WTC11 (cell line): ENCODE data around the gene TMEM259. TPM values are rescaled to one million over a fixed set of nuclear protein-coding genes. Genes with fewer than 3 reads are reported as not detected.
A peak's percentile ranks its signal among the peaks of the same experiment; 100 is the strongest.

ENCODE experiments used
- ATAC-seq: fragments of 200-7000 bp; cut with Tn5 transposase; 2 replicates; pipeline ENCODE4 v1.10.0; 2021; ENCODE audit warnings: mild to moderate bottlenecking, moderate library complexity
- CTCF ChIA-PET: fragments of 300-600 bp; sonication (Branson Sonifier 250); formaldehyde crosslinking; loops from one replicate; lab custom pipeline; 2021; ENCODE audit warnings: antibody characterized with exemption; lab: Charles Lee
- POLR2A ChIA-PET: fragments of 350-600 bp; sonication (Branson Sonifier 250); formaldehyde crosslinking; loops from one replicate; lab custom pipeline; 2021; ENCODE audit warnings: antibody characterized with exemption; lab: Charles Lee
- DNase-seq: peaks from one replicate; pipeline ENCODE4 v3.0.0; 2021; ENCODE audit warnings: low spot score
- H3K27ac Mint-ChIP-seq: 2 replicates; pipeline ENCODE4 v1.8.0; 2021; ENCODE audit warnings: mixed read lengths
- H3K27me3 Mint-ChIP-seq: 2 replicates; pipeline ENCODE4 v1.8.0; 2021; ENCODE audit warnings: low read depth, mild to moderate bottlenecking, moderate library complexity, mixed read lengths
- H3K36me3 Mint-ChIP-seq: 2 replicates; pipeline ENCODE4 v1.8.0; 2021; ENCODE audit warnings: mixed read lengths
- H3K4me1 Mint-ChIP-seq: 2 replicates; pipeline ENCODE4 v1.8.0; 2022; ENCODE audit warnings: mixed read lengths
- H3K4me3 Mint-ChIP-seq: 2 replicates; pipeline ENCODE4 v1.8.0; 2021; ENCODE audit warnings: mild to moderate bottlenecking, moderate library complexity, mixed read lengths
- H3K9me3 Mint-ChIP-seq: 2 replicates; pipeline ENCODE4 v1.8.0; 2021; ENCODE audit warnings: mixed read lengths
- CBFB ChIP-seq: sonication (generic); formaldehyde crosslinking; IDR thresholded peaks from 2 replicates; pipeline ENCODE4 v1.8.1; 2022; ENCODE audit warnings: mild to moderate bottlenecking, low read depth, missing genetic modification reagents
- CREM ChIP-seq: sonication (generic); formaldehyde crosslinking; IDR thresholded peaks from 2 replicates; pipeline ENCODE4 v1.8.1; 2022; ENCODE audit warnings: mild to moderate bottlenecking, missing genetic modification reagents, moderate library complexity
- E2F4 ChIP-seq: sonication (generic); formaldehyde crosslinking; IDR thresholded peaks from 2 replicates; pipeline ENCODE4 v1.8.1; 2022; ENCODE audit warnings: low read depth, mild to moderate bottlenecking, moderate library complexity, missing genetic modification reagents, borderline replicate concordance
- ELF4 ChIP-seq: sonication (generic); formaldehyde crosslinking; IDR thresholded peaks from 2 replicates; pipeline ENCODE4 v1.8.1; 2022; ENCODE audit warnings: low read depth, mild to moderate bottlenecking, moderate library complexity, missing genetic modification reagents
- EMX1 ChIP-seq: fragments of 250-450 bp; sonication (Bioruptor Pico); IDR thresholded peaks from 2 replicates; pipeline ENCODE4 v1.8.0; 2021; ENCODE audit warnings: mild to moderate bottlenecking
- ERG ChIP-seq: fragments of 250-450 bp; sonication (Bioruptor Pico); IDR thresholded peaks from 2 replicates; pipeline ENCODE4 v1.8.0; 2021; ENCODE audit warnings: mild to moderate bottlenecking
- FOXP1 ChIP-seq: sonication (generic); formaldehyde crosslinking; IDR thresholded peaks from 2 replicates; pipeline ENCODE4 v1.8.0; 2022; ENCODE audit warnings: missing genetic modification reagents, mild to moderate bottlenecking, moderate library complexity, borderline replicate concordance
- NFE2L1 ChIP-seq: sonication (generic); formaldehyde crosslinking; IDR thresholded peaks from 2 replicates; pipeline ENCODE4 v1.8.1; 2023; ENCODE audit warnings: missing genetic modification reagents
- OVOL2 ChIP-seq: fragments of 250-450 bp; sonication (Bioruptor Pico); IDR thresholded peaks from 2 replicates; pipeline ENCODE4 v1.9.0; 2021; ENCODE audit warnings: mild to moderate bottlenecking, borderline replicate concordance
- PREB ChIP-seq: sonication (generic); formaldehyde crosslinking; IDR thresholded peaks from 2 replicates; pipeline ENCODE4 v1.8.1; 2022; ENCODE audit warnings: mild to moderate bottlenecking, missing genetic modification reagents, moderate library complexity, borderline replicate concordance
- PRRX2 ChIP-seq: fragments of 250-450 bp; sonication (Bioruptor Pico); IDR thresholded peaks from 2 replicates; pipeline ENCODE4 v1.8.0; 2021; ENCODE audit warnings: mild to moderate bottlenecking
- RORB ChIP-seq: fragments of 250-450 bp; sonication (Bioruptor Pico); IDR thresholded peaks from 2 replicates; pipeline ENCODE4 v1.9.0; 2021; ENCODE audit warnings: mild to moderate bottlenecking
- SMAD4 ChIP-seq: sonication (generic); formaldehyde crosslinking; IDR thresholded peaks from 2 replicates; pipeline ENCODE4 v1.8.0; 2022; ENCODE audit warnings: mild to moderate bottlenecking, missing genetic modification reagents
- SOX15 ChIP-seq: fragments of 250-450 bp; sonication (Bioruptor Pico); IDR thresholded peaks from 2 replicates; pipeline ENCODE4 v1.9.0; 2021; ENCODE audit warnings: mild to moderate bottlenecking
- USF2 ChIP-seq: sonication (generic); formaldehyde crosslinking; IDR thresholded peaks from 2 replicates; pipeline ENCODE4 v1.8.1; 2023; ENCODE audit warnings: mild to moderate bottlenecking, missing genetic modification reagents, moderate library complexity
- ZBTB21 ChIP-seq: sonication (generic); formaldehyde crosslinking; IDR thresholded peaks from 2 replicates; pipeline ENCODE4 v1.8.1; 2023; ENCODE audit warnings: mild to moderate bottlenecking, missing genetic modification reagents, borderline replicate concordance
- ZMAT4 ChIP-seq: fragments of 250-450 bp; sonication (Bioruptor Pico); IDR thresholded peaks from 2 replicates; pipeline ENCODE4 v1.9.0; 2021; ENCODE audit warnings: mild to moderate bottlenecking
- ZNF138 ChIP-seq: sonication (generic); formaldehyde crosslinking; conservative IDR thresholded peaks from 2 replicates; pipeline ENCODE4 v1.8.1; 2022; ENCODE audit warnings: mild to moderate bottlenecking, moderate library complexity, missing genetic modification reagents
- ZNF263 ChIP-seq: sonication (generic); formaldehyde crosslinking; IDR thresholded peaks from 2 replicates; pipeline ENCODE4 v1.8.1; 2022; ENCODE audit warnings: low read depth, mild to moderate bottlenecking, moderate library complexity, missing genetic modification reagents
- ZNF317 ChIP-seq: sonication (generic); formaldehyde crosslinking; IDR thresholded peaks from 2 replicates; pipeline ENCODE4 v1.8.1; 2023; ENCODE audit warnings: low read depth, mild to moderate bottlenecking, moderate library complexity, missing genetic modification reagents, borderline replicate concordance
- ZNF396 ChIP-seq: fragments of 250-450 bp; sonication (Bioruptor Pico); IDR thresholded peaks from 2 replicates; pipeline ENCODE4 v1.8.0; 2021; ENCODE audit warnings: mild to moderate bottlenecking, moderate library complexity, borderline replicate concordance
- ZNF425 ChIP-seq: fragments of 250-450 bp; sonication (Bioruptor Pico); conservative IDR thresholded peaks from 2 replicates; pipeline ENCODE4 v1.9.0; 2021; ENCODE audit warnings: mild to moderate bottlenecking
- ZNF671 ChIP-seq: fragments of 250-450 bp; sonication (Bioruptor Pico); IDR thresholded peaks from 2 replicates; pipeline ENCODE4 v1.8.0; 2021; ENCODE audit warnings: mild to moderate bottlenecking
- total RNA-seq: library from RNA; stranded (reverse); gene quantifications from 3 replicates; pipeline ENCODE4 v1.2.3, GENCODE V29; 2021

Gene TMEM259
- total RNA-seq, 1 experiment from 2014 or later: 202 TPM

- TF ChIP-seq CREM (CRISPR knock-in tag) (no peak), CBFB (no peak), OVOL2 (CRISPR knock-in tag) (no peak), ZBTB21 (CRISPR knock-in tag) (no peak), NFE2L1 (no peak), ZNF396 (CRISPR knock-in tag) (no peak), USF2 (no peak), ZNF425 (CRISPR knock-in tag) (no peak), ZNF263 (CRISPR knock-in tag) (no peak), E2F4 (CRISPR knock-in tag) (no peak), RORB (CRISPR knock-in tag) (no peak), EMX1 (CRISPR knock-in tag) (no peak), ERG (CRISPR knock-in tag) (no peak), PRRX2 (CRISPR knock-in tag) (no peak), ELF4 (CRISPR knock-in tag) (no peak)
- Mint-ChIP-seq H3K36me3 (peaks cover 18% of the 10 kb centered on the region), H3K4me3 (no peak overlapping the region), H3K27me3 (no peaks in the 10 kb centered on the region), H3K27ac (no peak overlapping the region), H3K9me3 (no peaks in the 10 kb centered on the region), H3K4me1 (peaks cover 6% of the 10 kb centered on the region)
- ChIA-PET POLR2A (no interaction called here), CTCF (interaction anchor here (1.3 to 1.5 kb wide), 2 partner anchors 18 to 67 kb away, joined by 3 read pairs; no protein-coding TSS in a partner anchor)
- no peak for DNase-seq
- no peak for ATAC-seq
Observed at GRCh38 chr19:988510-988909, 32.4 kb downstream of the TMEM259 start.

- Mint-ChIP-seq H3K36me3 (peaks cover 18% of the 10 kb centered on the region), H3K4me3 (no peak overlapping the region), H3K27me3 (no peaks in the 10 kb centered on the region)
- ATAC-seq: no peak
- no peak for DNase-seq
- no peak for TF ChIP-seq ZNF138
- no peak for TF ChIP-seq SOX15 (CRISPR knock-in tag)
- TF ChIP-seq ZNF425 (CRISPR knock-in tag): no peak
- no peak for TF ChIP-seq SMAD4
- TF ChIP-seq PREB: no peak
- no peak for TF ChIP-seq ELF4 (CRISPR knock-in tag)
- TF ChIP-seq ZNF317 (CRISPR knock-in tag): no peak
- no peak for TF ChIP-seq ZMAT4 (CRISPR knock-in tag)
- no peak for TF ChIP-seq ZNF671 (CRISPR knock-in tag)
- TF ChIP-seq FOXP1 (CRISPR knock-in tag): no peak
- TF ChIP-seq ERG (CRISPR knock-in tag): no peak
- TF ChIP-seq, all 79 proteins: peak for 0
- H3K9me3 Mint-ChIP-seq: no peaks in the 10 kb centered on the region
- H3K4me1 Mint-ChIP-seq: peaks cover 6% of the 10 kb centered on the region
- H3K27ac Mint-ChIP-seq: peak overlapping the region; percentile 57; the same call in 1 of the 2 replicates
- CTCF ChIA-PET: interaction anchor here (1.3 to 1.5 kb wide), 2 partner anchors 17 to 66 kb away, joined by 3 read pairs; no protein-coding TSS in a partner anchor
- POLR2A ChIA-PET: no interaction called here
Observed at GRCh38 chr19:988081-988480, 32.8 kb downstream of the TMEM259 start.
